ENCODE results near the gene NUDCD3.

NUDCD3 gene

GRCh38 chr7:44477063-44477830 is 13.2 kb downstream of the NUDCD3 start:
- DNase-seq: peak; percentile 46

- DNase-seq: no peak
Observed at GRCh38 chr7:44476313-44476712, 14.1 kb downstream of the NUDCD3 start.

DNA sequence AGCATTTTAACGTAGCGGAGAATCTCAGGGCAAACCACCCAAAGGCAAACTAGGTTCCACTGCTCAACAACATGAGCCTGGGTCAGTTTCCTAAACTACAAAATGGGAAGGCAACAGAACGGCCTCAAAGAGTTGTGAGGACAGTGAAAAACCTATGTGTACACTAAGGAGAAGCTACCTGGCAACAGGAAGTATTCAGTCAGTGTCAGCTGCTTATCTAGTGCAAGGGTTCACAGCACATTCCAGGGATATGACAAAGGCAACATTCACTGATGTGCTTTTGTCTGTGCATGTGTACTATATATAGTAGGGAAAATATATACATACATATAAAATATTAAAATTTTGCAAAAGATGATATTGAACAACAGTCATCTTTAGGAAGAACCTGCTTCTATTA is 17.2 kb downstream of the NUDCD3 start:
- no peak for DNase-seq

DNA sequence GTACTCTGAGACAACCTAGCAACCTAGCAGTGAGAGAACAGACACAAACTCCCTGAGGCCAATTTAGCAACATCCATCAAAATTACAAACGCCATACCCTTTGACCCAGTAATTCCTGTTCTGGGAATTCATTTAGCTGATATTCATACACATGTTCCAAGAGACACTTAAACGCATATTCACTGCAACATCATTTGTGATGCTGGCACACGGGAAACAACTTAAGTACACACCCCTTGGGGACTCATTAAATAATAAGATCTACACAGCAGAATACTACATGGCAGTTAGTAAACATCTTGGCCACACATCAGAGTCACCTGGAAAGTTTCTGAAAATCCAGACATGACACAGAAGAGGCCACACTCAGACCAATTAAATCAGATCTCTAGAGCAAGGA is 17.6 kb downstream of the NUDCD3 start:
- no peak for DNase-seq

DNA sequence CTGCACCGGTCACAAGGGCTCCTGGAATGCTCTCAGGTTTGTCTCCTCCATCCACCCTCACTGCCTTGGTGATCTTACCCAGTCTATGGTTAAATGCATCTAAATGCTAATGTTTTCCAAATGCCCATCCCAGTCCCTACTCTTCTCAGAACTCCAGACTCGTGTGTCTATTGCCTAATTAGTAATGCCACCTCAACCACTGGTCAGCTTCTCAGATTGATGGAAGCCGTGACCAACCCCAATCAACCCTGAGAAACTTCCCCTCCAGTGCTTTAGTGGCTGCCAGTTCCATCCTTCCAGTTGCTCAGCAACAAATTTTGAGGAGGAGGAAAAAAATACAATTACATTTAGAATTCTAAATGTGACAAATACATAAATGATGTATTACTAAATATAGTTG is 18.6 kb downstream of the NUDCD3 start:
- no peak for DNase-seq

DNA sequence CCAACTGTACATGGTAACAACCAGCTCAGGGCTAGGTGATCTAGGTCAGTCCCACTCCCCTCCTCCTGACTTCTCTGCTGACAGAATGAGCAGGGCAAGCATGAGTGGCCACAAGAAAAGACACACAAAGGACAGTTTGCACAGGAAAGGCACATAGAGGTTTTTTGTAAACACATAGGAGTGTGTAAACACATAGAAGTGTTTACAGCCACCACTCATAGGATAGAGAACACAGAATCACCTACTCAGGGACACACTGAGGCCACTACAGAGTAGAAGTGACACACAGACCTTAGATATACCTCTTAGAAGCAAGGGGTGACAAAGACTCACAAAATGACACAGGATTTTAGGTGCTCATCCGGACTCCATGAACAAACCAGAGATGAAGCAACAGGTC is 19.0 kb downstream of the NUDCD3 start:
- DNase-seq: no peak

DNA sequence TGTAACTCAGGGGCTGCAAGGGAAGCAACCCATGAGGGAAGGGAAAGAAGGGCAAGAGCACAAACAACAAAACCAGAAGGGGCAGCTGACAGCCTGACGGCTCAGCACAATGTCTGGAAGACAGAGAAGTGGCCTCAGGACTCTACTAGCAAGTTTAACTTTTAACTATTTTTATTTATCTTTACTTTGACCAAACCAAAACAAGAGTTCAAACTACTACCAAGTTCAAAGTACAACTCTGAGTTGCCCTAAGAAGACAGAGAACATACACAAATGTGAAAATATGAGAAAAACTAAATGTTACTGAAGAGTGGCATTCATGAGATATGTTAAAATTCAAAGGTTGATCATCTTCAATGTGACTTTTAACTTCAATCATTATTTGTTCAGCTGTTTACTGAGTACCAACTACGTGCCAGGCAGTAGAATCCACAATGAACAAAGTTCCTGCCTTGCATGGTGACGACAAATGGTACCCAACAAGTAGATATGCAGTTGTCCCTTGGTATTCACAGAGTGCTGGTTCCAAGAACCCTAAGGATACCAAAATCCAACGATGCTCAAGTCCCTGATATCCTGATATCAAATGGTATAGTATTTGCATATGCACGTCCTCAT is 19.7 kb downstream of the NUDCD3 start:
- DNase-seq: no peak

DNA sequence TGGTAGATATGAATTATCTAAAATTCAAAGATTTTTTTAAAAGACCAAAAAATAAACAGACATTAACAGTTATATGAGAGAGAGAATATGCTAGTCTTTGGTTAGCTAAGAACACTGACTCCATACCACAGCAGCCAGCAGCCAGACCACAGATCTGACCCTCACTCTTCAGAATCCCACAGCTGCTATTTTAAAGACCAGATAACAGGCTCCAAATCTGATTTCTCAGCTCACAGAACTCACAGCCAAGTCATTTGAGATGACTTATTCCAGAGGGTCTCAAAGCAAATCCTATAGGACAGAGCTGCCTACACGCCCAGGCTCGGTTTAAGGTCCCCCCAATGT is 20.4 kb downstream of the NUDCD3 start:
- DNase-seq: no peak

GRCh38 chr7:44469461-44470134 is 20.9 kb downstream of the NUDCD3 start:
- DNase-seq: no peak

DNA sequence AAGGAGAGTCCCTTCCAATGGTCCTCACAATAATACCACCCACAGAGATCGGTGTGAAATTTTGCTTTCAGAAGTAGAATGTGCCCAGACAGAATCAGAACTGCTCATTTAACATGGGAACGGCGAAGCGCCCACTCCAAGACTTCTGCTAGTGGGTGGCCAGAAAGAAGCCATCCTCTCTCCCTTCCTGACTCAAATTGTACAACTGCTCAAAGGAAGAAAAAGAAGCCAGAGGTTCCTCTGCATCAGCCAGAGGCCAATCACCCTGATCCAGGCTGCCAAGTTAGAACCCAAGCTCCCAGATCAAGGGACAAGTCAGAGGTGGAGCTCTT is 23.3 kb downstream of the NUDCD3 start:
- DNase-seq: no peak

GRCh38 chr7:44466300-44467216 is 23.9 kb downstream of the NUDCD3 start:
- no peak for DNase-seq

GRCh38 chr7:44465490-44465889 is 25.0 kb downstream of the NUDCD3 start:
- no peak for DNase-seq

DNA sequence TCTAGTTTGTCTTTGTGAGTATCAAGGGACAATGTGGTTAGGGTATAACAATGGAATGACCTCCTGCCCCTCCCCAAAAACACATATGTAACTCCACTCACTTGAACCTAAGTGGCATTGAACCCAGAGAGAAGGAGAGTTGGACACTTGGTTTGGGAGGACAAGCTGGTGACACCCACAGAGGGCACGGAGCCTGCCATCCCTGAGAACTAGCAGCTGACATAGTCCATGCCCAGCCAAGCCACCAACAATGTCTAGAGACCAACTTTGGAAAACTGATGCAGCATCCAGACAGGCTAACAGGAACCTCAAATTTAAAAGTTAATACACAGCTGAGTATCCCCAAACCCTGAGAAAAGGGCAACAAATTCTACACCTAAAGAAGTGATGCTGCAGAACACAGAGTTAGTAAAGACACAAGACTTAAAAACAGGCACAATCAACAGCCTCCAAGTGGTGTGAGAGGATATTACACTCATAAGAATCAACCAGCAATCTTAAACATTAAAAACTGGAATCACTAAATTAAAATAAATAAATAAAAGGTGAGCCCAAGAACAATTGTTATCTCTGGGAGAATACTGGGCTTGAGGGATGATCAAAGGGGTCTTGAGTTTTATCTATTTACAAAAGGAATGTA is 27.2 kb downstream of the NUDCD3 start:
- DNase-seq: no peak

DNA sequence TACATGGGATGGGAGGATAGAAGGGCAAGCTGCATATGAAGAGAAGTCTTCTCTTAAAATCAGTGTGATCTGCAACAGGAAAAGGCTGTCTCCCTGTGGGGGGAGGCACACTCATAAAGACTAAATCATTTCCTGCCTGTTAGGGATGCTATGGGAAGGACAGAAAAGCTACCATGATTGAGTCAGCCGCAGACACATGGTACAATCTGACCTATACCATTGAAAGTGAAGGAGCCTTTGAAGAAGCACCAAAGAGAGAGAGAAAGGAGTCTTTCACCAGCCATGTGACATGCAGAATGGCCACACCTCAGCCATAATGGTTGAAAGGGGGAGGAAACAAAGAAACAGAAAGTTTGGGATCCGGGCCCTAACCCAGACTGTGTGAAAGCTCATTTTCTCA is 29.1 kb downstream of the NUDCD3 start:
- DNase-seq: no peak

DNA sequence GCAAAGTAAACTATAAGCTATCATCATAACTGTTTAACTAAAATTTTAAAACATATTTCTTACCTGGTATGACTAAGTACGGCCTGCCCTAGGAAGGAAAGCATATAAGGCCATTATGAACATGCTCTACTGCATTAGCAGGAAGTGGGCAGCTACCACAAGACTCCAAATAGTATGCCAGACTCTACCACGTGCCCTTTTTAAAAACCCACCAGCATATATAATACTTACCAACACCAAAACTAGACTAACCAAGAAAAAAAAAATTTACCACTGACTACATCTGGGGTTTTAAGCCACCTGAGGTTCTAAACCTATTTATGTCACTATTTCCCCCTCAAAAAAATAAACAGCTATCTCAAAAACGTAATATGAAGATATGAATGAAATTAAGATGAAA is 30.1 kb downstream of the NUDCD3 start:
- no peak for DNase-seq

GRCh38 chr7:44455155-44455554 is 35.3 kb downstream of the NUDCD3 start:
- no peak for DNase-seq

- DNase-seq: no peak
Observed at GRCh38 chr7:44454348-44454747, 36.1 kb downstream of the NUDCD3 start.

DNA sequence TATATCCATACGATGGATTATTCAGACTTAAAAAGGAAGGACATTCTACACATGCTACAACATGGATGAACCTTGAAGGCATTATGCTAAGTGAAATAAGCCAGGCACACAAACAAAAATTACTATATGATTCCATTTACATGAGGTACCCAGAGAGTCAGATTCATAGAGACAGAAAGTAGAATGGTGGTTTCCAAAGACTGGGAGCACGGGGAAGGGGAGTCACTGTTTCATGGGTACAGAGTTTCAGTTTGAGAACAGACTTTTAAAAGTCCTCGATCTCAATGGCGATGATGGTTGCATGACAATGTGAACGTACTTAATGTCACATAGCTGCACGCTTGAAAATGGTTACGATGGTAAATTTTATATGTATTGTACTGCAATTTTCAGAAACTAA is 39.3 kb downstream of the NUDCD3 start:
- DNase-seq: no peak

DNA sequence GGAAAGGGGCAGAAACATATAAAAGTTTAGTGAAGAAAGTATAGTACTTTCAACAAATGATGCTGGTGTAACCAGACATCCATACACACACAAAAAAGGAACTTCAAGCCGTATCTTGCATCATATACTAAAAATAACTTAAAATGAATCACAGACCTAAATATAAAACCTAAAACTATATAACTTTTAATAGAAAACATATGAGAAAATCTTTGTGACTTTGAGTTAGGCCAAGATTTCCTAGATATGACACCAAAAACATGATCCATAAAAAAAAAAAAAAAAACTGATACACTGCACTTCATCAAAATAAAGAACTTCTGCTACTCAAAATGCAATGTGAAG is 40.9 kb downstream of the NUDCD3 start:
- DNase-seq: no peak

- no peak for DNase-seq
Observed at GRCh38 chr7:44448922-44449583, 41.4 kb downstream of the NUDCD3 start.

DNA sequence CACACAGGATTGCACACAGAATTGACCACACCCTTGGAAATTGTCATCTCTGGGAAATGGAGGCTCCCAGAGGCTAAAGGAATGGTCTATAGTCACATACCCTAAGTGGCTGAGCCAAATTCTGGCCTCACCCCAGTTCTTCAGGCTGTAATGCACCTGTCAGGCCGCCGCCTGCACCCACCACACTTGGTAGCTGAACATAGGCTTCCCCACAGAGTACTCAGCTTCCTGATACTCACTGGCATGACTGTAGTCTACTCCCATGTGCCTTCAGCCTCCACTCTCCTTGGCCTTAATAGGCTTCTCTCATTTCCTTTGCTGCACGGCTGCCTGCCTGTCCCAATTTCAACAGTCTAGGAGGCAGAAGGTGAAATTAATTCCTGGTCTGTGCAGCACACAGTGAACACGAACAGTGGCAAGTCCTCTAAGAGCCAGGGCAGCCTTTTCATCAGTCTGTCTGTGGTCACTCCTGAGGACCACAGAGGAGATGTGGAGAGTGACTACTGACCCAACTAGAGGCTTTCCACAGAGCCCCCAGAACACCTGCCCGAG is 42.5 kb downstream of the NUDCD3 start:
- no peak for DNase-seq

DNA sequence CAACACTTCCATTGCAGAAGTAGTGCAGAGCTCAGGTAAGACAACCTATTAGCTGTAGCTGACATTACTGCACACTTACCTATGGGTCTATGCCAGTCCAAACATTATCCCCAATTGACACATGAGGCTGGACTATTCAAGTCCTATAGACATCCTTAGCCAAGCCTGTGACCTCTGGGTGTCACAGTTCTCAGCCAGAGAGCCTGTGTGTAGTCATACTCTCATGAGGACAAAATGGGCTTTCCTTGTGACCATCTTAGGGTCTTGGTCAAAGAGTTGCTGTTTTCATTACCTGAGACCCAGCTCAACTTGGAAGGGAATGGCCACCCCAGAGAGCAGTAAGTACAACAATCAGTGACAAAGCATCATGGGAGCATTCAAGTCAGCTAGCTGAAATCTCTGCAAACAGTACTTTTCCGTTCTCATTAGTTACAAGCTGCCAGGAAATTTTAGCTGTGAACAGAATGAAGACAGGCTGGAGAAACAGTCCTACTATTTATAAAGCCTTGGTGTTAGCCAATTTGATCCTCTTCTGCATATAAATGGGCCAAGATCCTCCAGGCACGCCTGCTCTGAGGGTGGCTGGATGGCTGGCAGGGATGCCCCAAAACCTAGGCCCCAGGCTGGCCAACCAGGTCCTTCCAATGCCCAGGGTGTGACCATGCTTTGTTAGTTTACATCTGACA is 44.3 kb downstream of the NUDCD3 start:
- no peak for DNase-seq

Data from stimulated activated CD4-positive, alpha-beta T cell treated with anti-CD3 and anti-CD28 coated beads, Interleukin-4, amount 100 ng/mL, for 1 hour (primary cell).